Measurements from ENCODE around the gene AUTS2.
A peak's percentile ranks its signal among the peaks of the same experiment; 100 is the strongest.

Gene AUTS2

GRCh38 chr7:69912846-69913245 is 314.6 kb downstream of the AUTS2 start:
- no peak for DNase-seq

- DNase-seq, result no peak
Observed at GRCh38 chr7:69919426-69920111, 321.3 kb downstream of the AUTS2 start.

DNA sequence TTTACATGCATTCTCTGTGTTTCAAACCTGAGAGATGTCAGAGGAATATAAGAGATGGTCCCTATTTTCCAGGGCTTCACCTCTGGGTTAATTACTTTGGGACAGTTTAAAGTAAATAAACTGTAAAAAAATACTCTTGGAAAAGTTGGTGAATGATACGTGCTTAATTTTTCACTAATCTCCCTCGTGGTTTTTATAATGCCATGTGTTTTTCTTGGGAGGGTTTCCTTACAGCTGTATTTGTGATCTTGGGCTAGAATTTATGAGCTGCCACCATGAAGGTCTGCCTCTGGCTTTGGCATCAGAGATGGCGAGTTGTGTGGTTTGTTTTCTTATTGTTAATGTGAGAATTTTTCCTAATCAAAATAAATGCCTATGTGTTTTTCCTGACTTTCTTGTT is 322.5 kb downstream of the AUTS2 start:
- no peak for DNase-seq

GRCh38 chr7:69922026-69922803 is 323.9 kb downstream of the AUTS2 start:
- DNase-seq, result no peak

DNA sequence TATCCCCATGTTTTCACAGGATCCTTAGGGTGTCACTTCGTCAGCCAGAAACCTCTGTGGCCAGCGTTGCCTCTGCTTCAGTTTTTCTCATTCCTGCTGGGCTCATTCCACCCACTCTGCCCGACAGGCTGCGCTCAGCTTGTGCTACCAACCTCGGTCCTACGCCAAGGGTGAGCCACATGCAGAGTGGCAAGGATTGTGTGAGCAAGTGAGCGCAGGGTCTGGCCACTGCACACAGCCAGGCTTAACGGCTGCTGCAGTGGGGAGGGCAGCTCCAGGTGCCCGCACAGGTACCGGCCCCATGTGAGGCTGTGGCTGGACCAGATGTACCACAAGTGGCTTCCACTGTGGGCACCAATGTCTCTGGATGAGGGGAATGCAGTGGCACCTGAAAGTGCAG is 329.2 kb downstream of the AUTS2 start:
- no peak for DNase-seq

DNA sequence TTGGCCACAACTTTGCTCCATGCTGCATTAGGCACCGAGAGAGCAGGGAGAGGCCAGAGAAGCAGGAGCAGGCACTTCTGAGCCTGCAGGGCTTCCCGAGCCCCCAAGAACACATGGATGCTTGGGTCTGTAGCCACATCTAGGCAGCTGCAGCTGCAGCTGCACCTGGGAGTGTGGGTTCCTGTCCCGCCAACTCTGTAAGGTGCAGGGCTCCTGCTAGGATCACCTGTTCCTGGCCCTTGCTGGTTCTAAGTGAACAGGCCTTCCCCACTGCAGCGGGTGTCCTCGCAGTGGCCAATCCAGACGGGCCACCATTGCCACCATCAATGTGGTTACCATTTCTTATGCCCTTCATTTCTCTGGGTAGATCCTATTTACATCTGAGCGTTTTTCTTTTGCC is 330.3 kb downstream of the AUTS2 start:
- DNase-seq, result no peak

DNA sequence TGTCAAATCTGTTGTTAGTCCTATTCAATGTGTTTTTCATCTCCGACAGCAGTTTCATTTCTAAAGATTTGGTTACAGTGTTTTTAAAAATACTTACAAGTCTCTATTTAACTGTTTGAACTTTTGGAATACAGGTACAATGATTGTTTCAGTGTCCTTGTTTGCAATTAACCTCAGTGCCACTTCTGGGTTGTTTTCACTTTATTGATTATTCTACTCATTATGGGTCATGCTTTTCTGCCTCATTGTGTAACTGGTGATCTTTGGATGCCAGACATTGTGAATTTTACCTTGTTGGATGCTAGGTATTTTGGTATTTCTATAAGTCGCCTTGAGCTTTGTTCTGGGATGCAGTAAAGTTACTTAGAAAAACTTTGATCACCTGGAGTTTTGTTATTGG is 331.3 kb downstream of the AUTS2 start:
- no peak for DNase-seq

GRCh38 chr7:69932034-69932628 is 333.9 kb downstream of the AUTS2 start:
- peak; percentile 46 for DNase-seq

- DNase-seq, result peak; percentile 94
Observed at GRCh38 chr7:69934144-69934903, 336.0 kb downstream of the AUTS2 start.

DNA sequence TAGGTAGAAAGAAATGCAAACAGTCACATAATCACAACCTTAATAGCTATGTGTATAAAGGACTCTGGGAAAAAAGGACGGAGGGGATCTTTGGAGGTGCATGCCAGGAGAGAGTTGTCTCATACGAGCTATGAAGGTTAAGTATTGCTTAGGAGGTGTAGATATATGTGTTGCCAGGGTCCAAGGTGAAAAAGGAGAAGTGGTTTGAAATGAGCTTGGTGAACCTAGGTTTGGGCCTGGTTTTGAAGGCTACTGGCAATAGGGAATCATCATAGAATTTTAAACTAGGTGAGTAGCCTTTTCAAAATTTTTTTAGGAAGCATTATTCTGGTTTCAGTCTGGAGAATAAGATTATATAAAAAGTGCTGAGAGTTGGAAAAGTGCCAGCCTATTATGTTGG is 336.8 kb downstream of the AUTS2 start:
- DNase-seq, result no peak

DNA sequence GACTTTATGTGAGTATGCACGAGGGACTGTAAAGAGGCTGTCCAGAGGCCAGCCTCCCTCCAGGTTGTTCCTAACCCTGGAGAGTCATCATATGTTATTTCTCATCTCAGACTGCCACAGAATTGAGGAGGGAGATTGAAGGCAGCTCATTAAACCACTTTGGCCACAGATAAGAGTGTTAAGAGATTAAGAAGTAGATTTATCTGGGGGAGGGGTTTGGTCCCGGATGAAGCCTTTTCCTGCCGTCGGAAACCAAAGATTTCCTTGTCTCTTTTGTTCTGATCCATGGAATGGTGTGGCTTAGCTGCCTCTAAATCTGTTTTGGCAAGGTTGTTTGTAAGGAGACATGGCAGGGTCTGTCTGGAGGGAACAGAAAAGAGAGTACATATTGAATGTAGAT is 338.8 kb downstream of the AUTS2 start:
- DNase-seq, result no peak

- no peak for DNase-seq
Observed at GRCh38 chr7:69939317-69939716, 341.0 kb downstream of the AUTS2 start.

DNA sequence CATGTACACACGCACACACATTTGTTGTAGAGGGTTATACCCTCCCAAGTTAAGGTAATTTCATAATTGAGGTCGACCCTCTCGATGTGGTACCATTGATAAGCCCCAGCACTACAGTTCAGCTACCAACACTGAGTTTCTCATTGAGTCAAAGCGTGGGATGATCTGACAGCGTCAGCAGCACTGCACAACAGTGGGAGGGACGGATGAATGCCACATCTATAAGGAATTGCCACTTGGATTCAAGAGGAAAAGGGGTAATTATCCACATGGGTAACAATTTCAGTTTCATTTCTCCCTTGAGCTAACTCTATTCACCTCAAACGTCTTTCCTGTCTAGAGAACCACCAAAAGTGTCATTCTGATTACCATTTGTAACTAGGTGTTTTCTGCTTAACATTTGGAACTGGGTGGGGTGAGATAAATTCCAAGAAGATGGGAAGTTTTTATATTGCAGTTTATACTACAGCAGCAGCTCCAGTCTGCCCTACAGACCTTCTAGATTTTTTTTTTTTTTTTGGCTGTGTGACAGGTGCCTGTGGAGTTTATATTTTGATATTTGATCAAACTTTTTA is 342.9 kb downstream of the AUTS2 start:
- no peak for DNase-seq

- DNase-seq, result no peak
Observed at GRCh38 chr7:69942573-69942972, 344.3 kb downstream of the AUTS2 start.

- no peak for DNase-seq
Observed at GRCh38 chr7:69946901-69947300, 348.6 kb downstream of the AUTS2 start.

- DNase-seq, result no peak
Observed at GRCh38 chr7:69947998-69948397, 349.7 kb downstream of the AUTS2 start.

- DNase-seq, result no peak
Observed at GRCh38 chr7:69949122-69949521, 350.8 kb downstream of the AUTS2 start.

GRCh38 chr7:69951458-69951857 is 353.2 kb downstream of the AUTS2 start:
- DNase-seq, result no peak

GRCh38 chr7:69953136-69954067 is 355.1 kb downstream of the AUTS2 start:
- no peak for DNase-seq

GRCh38 chr7:69956541-69956940 is 358.3 kb downstream of the AUTS2 start:
- DNase-seq, result no peak

- no peak for DNase-seq
Observed at GRCh38 chr7:69957661-69958060, 359.4 kb downstream of the AUTS2 start.
